Measurements from ENCODE around the gene VGLL1.

- no peak for TF ChIP-seq POLR2AphosphoS5 (IDR thresholded peaks at IDR 0.05)
- TF ChIP-seq TAF1 (IDR thresholded peaks at IDR 0.05; ENCODE audit: low read depth) = no peak
- no peak for TF ChIP-seq CTCF (IDR thresholded peaks at IDR 0.05; ENCODE audit: poor library complexity, severe bottlenecking)
- TF ChIP-seq EZH2 (IDR thresholded peaks at IDR 0.05; ENCODE audit: borderline replicate concordance, insufficient read depth, low read length, poor library complexity, severe bottlenecking) = no peak
- TF ChIP-seq REST (IDR thresholded peaks at IDR 0.05; ENCODE audit: borderline replicate concordance) = no peak
- no peak for TF ChIP-seq EP300 (conservative IDR thresholded peaks at IDR 0.05; ENCODE audit: poor library complexity, severe bottlenecking)
- no peak for TF ChIP-seq RAD21 (conservative IDR thresholded peaks at IDR 0.05)
- no peak for TF ChIP-seq MXI1 (conservative IDR thresholded peaks at IDR 0.05; ENCODE audit: poor library complexity, severe bottlenecking)
- no peak for TF ChIP-seq SMC3 (conservative IDR thresholded peaks at IDR 0.05; ENCODE audit: poor library complexity)
Observed at GRCh38 chrX:136600059-136600458, 68.0 kb downstream of the VGLL1 start.

Measured in neural cell (in vitro differentiated cells).